Fibroblast of skin of right biceps (primary cell): Measurements from ENCODE around the gene CLEC16A.

ENCODE experiments used
- DNase-seq: peaks from one replicate; pipeline ENCODE4 v3.0.0-alpha.2; 2013

Gene CLEC16A

DNA sequence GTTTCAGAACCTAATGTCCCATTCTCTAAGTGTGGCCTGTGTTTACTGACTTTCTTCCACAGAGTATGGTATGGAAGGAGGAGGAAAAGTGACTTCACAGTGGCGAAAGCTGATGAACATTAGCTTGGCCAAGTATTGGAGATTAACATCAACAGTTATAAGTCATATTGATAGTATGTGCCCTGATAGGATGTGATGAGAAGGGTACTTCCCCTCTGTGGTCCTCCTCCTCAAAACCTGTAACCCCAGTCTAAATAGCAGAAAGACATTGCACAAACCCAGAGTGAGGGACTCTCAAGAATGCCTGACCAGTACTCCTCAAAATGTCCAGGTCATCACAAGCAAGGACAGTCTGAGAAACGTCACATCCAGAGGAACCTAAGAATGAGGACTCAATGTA is 73.1 kb downstream of the CLEC16A start:
- no peak for DNase-seq

DNA sequence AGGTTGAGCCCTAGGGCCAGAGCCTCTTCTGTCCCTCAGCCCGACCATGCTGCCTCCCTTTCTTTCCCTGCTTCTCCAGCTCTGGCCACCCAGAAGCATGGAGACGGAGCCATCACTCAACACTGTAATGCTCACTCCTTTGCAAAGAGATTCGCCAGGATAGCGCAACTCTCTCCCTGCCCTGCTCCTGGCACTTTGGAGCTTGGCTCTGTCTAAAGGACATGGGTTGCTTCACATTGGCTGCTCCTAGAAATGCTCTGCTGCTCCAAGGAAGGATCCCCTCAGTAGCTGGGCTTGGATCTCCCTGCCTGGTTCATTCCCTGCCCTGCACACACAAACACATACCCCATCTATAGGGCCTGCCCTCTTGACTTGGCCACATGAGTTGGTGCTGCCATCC is 76.0 kb downstream of the CLEC16A start:
- no peak for DNase-seq

DNA sequence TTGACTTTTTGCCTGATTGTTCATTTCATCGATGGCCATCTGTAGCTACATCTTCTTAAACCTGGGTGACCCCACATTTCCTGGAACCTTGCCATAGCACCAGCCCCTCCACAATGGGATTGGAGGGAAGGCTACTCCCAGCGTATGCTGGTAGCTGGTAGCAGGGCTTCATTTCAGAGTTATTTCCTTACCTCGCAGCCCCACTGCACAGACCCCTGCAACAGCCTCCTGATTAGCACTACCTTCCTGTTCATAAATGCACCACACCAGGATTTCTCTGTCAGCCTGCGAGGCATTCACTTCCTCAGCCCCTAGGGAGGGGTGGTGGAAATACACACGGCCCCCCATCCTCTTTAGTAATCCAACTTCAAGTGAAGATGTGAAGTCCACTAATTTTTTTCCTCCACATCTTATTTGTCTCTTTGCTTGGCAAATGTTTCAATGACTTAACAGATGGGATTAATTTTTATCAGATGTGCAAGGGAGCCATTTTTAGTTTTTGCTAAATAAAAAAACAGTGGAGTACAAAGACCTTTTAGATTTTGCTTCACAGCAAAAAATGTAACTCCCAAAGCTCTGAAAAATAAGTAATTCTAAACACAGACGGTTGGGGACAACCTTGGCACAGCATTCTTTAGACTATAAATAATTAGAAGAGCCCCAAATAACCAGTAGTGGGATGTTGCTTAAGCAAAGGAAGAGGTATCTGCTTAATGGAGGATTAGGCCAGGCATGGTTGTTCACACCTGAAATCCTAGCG is 76.6 kb downstream of the CLEC16A start:
- peak; percentile 47 for DNase-seq

DNA sequence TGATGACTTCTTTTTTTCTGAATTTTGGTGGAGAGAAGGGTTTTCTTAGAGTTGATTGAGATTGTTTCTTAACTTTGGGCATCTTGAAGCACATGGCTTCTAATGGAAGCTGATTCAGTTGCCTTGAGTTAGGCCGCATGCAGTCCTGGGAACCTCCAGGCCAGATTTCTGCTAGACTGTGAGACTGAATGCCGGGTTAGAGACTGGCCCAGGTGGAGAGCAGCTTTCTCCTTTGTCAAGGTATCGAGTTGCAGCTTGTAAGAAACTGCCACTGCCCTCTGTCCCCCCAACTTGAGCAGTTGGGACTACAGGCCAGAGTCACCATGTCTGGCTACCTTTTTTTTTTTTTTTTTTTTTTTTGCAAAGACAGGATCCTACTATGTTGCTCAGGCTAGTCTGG is 77.6 kb downstream of the CLEC16A start:
- DNase-seq: no peak

DNA sequence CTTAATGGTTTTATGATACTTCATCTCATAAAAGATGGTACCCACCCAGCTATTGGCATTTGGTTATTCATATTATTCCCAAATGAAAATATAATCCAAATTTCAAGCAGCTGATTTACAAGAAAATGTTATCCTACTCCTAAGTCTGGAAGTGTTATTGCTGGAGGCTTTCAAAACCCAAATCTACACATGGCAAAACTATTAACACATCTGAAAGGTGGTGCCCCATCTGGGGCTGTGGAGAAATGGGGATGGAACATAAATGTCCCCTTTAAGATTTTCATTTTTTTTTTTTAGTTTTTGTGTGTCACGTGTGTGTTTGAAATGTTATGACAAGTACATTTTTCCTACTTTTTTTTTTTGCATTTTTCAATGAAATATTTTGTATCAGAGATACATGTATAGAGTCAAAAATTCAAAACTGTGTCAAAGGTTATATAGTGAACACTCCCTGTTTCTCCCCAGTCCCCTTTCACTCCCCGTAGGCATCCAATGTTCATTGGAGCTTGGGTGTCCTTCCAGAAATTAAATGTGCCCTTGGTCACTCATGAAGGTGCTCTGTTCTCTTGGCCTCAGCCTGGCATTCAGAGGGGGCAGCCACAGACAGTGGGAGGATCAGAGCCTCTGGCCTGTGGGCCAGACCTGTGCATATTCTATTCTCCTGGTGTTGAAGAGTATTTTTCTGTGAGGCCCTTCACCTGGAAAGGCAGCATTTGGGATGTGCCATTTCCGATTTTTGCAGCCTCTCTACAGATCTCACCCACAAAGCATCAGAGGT is 79.1 kb downstream of the CLEC16A start:
- no peak for DNase-seq

DNA sequence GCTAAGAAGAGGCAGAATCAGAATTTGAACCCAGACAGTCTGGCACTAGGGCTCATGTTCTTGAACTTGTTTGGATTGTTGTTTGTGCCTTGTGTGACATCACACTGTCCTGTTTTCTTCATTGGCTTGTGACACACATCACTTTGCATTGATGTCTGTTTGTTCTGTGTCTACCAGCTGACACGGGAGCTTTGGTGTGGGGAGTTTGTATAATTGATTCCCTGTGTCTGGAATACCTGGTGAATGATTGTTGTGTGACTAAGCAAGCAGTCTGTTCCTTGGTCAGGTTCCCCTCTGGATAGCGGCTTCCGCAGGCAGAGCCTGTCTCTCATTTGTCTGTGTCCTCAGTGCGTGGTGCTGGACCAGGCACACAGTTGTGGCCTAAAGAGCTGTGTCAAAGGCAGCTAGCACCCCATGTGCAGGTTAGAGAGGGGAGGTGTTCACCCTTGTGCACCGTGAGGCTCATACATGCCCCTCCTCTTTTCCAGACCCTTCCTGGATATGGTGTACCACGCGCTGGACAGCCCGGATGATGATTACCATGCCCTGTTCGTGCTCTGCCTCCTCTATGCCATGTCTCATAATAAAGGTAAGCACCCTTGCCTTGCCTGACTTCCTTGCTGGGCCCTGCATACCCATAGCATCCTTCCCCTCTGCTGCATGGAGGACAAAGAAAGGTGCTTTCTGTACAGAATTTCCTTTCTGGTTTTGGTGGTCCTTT is 80.1 kb downstream of the CLEC16A start:
- DNase-seq: peak; percentile 52

DNA sequence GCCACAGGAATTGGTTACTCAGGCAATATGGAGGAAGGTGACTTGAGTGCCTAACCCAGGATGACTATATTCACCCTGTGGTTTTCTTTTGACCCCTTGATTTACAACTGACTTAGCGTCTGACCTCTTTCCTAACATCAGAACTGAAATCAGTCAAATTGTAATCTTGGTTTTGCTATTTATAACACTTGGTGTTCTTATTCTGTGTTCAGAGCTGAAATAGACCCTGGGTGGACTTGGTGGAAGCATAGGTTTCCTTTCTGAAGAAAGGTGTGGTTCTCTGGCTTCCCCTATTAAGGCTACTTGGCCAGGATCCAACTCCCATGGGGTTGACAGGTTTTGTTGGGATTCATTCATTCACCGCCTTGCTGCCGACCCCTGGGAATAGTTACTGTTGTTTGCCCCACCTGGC is 80.8 kb downstream of the CLEC16A start:
- no peak for DNase-seq

DNA sequence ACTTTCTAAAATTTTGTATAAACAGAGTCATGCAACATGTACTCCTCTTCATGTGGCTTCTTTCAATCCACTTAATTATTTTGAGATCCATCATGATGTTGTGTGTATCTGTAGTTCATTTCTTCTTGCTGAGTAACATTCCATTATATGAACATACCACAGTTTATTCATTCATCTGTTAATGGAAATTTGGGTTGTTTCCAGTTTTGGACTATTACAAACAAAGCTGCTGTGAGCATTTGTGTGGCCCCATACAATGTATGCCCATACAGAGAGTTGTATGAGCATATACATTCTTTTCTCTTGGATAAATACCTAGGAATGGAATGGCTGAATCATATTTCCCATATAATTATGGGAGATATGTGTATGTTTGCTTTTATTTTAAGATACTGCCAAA is 85.6 kb downstream of the CLEC16A start:
- peak; percentile 97 for DNase-seq

DNA sequence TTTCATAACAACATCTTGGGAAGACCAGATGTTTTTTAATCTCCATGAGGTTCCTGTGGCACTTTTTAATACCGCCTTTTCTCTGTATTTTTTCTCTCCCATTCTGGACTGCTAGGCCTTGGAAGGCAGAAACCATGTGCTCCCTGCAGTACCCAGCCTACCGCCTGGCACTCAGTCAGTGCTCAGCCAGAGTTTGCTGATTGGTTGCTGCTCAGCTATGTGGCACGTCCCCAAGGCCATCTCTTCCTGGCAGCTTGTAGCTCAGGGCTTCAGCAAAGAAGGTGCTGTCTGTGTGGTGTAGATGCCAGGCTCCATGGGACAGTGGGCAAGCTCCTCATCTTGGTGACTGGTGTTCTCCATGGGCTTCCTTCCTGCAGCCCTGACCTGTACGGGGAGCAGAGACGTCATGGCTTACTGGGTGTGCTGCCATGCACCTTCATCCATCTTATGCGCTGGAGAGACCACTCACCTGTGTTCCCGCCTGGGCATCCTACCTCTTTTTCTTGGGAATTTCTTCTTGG is 86.7 kb downstream of the CLEC16A start:
- no peak for DNase-seq

DNA sequence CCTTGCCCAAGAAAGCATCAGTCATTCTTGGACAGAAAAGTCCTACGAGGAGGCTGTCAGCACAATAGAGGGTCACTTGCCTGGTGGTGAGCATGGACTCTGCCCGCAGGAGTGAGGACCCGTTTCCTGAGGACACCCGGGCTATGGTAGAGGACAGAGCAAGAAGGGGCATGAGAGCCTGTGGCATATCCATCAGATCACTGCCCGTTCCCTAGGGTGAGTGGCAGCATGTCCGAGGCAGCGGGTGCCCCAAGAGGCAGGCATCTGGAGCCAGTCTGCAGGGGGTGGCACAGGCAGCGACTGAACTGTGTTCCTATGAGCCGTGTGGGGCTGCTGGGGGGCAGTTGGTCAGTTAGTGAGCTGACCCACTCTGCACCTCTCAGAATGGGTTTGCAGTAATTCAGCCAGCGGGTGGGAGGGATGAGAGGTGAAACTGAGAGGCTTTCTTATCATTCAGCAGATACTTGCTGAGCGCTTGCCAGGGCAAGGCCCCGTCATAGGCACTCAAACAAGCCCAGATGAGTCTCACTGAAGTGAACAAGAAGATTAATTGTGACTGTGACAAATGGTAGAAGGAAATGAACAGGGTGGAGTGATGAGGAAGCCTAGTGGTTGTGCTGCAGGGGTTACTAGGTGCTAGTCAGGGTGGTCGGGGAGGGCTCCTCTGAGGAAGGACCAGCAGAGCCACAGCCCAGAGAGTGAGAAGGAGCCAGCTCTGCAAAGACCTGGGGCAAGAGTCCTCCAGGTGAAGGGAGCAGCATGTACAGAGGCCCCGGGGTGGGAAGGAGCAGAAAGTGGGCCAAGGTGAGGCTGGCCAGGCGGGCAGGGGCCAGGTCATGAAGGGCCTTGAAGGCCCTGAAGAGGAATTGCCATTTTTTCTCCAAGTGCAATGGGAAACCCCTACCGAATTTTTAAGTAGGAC is 87.9 kb downstream of the CLEC16A start:
- DNase-seq: peak; percentile 31

DNA sequence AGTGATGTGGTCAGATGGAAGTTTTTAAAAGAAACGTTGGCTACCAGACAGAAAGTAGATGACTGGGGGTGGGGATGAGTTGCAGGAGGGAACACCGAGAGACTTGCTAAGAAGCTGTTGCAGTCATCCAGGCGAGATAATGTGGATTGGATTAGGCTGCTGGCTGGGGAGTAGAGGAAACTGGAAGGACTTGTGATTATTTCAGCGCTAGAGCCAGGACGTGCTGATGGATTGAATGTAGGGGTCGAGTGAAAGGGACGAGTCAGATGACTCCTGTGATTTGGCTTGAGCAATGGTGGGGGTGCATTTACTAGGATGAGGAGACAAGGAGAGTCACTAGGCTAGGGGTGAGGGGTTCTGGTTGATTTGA is 88.5 kb downstream of the CLEC16A start:
- peak; percentile 88 for DNase-seq

DNA sequence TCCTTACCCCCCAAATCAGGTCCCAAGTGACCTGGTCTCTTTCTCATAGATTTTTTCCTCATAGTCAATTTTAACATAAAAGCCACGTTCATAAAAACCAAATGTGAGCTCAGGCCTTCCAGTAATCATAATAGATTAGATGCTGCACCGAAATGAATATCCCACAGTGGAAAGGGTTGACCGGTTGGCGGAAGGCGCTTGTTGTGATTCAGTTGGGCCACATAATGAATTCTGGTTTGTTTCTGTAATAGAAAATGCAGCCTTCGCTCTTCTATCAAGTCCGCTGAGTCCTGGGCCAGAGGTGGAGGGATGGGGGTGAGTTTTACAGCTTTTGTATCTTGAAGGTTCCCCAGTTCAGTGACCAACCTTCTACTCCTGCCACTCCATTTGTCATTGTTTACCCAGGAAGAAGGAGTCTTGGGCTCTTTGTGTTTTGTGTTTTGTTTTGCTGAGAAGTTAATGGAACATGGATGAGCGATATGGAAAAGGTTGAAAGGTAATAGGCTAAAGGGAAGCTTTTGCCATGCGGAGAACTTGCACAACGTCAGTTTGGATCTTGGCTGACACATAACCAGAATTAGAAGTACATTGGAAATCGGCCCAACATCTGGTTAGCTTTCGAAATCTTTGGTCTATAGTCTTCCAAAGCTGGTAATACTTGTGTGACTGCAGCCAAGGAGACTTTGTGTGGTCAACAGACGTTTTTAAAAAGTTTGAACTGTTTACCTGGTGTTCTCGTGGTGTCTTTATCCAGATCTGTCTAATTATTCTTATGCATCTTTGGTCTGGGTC is 89.5 kb downstream of the CLEC16A start:
- DNase-seq: peak; percentile 76

DNA sequence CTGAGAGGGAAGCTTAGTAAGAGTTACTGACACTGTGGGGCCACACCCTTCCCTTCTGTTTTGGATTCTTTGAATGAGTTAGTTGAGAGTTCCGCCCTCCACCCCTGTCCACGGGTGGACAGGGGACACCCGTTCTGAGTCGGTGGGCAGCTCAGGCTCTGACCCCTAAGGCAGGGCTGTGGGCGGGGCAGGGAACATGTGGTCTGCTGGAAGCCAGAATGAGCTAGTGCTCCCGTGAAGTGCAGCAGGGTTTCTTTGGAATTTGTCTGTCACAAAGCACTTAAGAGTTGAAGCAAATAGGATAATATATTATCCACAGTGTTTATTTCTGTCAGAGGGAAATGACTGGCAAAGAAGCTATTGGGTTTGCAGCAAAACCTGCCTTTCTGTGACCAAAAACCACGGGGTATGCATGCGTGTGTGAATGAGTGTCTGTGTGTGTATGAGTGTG is 90.1 kb downstream of the CLEC16A start:
- peak; percentile 27 for DNase-seq

DNA sequence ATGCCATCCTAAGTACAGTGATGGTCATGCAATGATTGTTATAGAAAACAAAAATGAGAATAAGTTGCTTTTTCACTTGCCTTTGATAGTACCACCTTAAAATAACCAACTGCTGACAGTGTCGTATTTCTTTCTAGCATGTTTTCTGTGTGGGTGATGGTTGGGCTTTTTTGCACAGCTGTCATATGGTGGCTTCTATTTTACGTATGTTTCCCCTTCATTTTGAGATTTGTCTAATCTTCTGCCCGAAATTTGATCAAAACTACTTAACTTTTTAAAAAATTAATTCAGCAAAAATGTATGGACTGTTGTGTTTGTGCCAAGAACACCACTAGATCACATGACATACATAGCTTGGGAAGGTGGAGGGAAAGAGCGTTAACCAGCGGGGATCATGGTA is 90.7 kb downstream of the CLEC16A start:
- DNase-seq: no peak

DNA sequence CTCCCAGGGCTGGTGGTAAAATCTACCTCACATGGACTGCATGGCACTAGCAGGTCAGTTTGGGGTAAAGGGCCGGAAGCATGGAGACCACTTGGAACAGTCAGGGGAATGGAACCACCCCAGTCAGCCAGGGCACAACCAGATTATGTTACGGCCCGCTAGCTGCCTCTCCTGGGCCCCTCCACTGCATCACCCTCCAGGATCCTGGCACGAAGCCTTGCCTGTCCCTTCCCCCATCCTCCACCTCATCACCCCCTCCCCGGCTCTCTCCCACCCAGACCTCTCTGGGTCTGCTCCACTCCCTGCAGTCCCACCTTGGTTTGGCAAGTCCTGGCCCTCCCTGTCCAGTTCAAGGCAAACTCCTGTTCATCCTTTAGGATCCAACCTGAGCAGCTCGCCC is 91.7 kb downstream of the CLEC16A start:
- DNase-seq: no peak

DNA sequence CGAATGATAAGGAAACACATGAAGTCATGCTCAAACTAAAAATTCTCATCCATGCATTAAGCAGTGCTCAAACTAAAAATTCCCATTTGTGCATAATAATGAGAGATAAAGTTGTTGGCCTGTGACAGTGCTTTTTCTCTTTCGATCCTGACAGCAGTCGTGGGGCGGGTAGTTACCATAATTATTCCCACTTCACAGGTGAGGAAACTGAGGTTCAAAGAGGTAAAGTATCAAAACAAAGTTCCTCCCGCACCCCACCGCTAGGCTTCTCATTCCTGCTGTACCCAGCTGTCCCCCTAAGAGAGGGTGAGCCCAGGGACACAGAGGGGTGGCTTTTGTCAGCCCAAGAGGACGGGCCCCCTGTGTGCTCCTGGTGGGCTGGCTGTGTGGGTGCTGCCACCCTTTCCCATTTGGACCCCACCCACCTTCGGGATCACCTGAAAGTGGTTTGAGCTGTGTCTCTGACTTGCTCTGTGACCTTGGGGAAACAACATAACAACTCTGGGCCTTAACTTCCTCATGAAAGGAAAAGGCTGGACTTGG is 92.6 kb downstream of the CLEC16A start:
- no peak for DNase-seq

DNA sequence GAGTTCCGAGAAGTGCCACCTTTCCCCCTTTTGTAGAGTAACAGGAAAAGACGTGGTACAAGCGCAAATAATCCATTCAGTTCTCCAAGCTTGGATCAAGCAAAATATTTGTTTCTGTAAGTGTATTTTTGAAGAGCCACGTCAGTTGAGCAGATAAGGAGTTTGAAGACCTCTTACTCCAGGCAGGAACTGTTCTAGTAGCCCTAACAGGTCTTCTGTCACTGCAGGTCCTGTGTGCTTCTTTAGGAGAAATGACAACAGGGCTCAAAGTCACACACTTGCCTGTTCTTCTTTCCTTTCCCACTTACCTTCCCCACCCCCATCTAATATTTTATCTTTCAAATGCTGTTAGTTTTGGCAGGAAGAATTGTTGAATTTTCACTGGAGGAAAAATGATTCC is 93.9 kb downstream of the CLEC16A start:
- DNase-seq: no peak

DNA sequence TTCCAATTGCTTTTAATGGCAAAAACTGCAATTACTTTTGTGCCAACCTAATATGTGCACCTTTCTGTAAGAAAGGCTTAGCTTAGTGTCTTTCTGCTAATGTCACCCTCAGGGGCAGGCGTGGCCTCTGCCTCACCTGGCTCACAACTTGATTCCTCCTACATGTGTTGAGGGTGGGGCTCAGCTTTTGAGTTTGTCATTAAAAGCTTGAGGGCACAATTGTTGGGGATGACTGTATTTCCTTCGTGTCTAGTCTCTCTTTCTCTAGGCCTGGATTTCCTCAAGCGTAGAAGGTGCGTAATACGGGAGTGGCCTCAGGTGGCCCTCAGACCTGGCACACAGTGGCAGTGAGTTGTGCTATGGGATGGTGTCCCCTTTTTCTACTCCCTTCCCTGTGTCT is 94.4 kb downstream of the CLEC16A start:
- no peak for DNase-seq

DNA sequence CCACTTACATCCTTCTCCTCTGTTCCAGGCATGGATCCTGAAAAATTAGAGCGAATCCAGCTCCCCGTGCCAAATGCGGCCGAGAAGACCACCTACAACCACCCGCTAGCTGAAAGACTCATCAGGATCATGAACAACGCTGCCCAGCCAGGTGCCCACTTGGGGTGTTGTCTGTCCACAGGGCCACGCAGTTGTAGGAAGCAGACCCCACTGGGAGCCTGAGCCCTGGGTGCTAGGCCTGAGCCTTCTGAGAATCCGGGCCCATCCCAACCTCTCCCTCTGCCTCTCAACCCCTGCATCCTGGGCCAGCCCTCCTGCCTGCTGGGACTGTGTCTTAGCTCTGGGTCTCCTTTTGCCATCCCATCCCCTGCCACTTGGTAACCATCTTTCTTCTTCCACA is 95.4 kb downstream of the CLEC16A start:
- DNase-seq: no peak

DNA sequence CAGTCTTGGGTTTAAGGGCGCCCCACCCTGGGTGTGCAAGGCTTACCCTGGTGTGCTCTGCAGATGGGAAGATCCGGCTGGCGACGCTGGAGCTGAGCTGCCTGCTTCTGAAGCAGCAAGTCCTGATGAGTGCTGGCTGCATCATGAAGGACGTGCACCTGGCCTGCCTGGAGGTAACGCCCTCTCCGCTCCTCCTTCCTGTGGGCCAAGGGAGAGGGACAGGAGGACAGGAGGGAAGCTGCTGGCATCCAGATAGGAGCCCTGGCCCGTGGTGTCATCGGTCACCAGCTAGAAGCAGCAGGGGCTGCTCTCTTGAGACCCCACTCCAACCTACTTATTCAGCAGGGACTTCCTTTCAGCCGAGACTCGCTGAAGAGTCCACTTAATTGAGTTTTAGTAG is 97.8 kb downstream of the CLEC16A start:
- DNase-seq: no peak

DNA sequence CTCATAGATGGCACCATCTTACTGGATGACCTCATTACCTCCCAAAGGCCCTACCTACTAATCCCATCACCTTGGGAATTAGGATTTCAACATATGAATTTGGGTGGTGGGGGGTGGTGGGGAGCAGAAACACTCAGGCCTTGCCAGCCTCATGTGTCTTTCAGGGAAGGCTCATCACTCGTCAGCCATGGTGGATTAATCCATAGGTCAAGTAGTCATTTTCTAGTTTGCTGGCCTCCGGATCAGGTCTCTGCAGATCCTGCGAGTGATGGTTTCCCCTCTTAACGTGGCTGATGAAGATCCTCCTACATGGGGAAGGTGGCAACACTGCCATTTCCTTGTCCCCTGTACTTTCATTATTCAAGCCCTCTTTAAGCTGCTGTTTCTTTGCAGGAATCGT is 101.1 kb downstream of the CLEC16A start:
- no peak for DNase-seq
